GM20431 (cell line): Measurements from ENCODE around the gene CELF3.
"Not testable (repeated sequence)": the region's sequence is repeated elsewhere in the genome, so short reads cannot be mapped to it uniquely, and the experiment has no call there.

ENCODE experiments used
- in situ Hi-C: fragments of 300-500 bp; cut with MseI, MboI; formaldehyde crosslinking; loops from one replicate; pipeline ENCODE4 v1.15.0; 2020; ENCODE audit warnings: low sequenced_read_pairs; ENCODE audit not compliant: unreplicated experiment

Gene CELF3

DNA sequence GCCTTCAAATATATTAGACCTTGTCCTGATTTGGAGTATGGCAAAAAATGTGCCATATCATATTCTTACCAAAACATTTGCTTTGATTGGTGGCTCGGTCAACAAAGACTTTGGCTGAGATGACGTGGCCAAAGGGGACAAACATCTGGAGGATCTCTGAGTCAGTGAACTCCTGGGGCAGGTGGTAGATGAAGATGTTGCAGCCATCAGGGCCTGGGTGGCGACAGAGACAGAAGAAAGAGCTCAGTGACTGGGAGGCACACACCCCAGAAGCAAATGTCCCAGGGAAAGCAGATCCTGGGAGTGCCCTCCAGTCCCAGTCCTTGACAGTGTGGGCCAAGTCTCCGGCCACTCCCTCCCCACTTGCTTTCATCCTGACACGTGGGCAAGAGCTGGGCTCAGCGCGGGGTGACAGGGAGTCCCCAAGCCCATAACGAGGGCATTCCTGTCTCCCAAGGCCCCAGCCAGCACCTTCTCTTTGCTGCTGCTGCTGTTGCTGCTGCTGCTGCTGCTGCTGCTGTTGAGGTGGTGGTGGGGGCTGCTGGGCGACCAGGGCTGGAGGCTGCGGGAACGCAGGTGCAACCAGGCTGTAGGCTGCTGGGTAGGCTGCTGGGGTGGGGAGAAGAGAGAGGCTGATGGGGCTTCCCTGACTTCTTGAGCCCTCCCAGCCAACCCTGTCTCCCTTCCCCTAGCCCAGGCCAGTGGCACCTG lies 10.7 kb downstream of the CELF3 start:
- in situ Hi-C loops = no loop called here

DNA sequence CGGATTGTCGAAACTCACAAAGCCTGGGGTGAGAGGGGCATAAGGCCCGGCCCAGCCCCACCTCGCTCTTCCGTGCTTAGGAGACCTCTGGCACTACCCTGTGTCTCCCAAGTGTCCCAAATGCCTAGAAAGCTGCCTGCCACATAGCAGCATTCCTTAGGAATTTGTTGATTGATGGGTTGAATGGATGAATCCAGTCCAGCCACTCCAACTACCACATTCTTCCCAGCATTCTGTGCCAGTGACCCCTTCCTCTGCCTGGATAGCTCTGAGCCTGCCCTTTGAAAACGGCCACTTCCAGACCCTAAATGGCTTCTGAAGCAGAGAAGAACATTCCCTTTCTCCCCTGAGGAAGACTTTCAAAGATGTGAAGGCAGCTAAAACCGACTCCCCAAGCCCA lies 11.5 kb downstream of the CELF3 start:
- in situ Hi-C loops = no loop called here

DNA sequence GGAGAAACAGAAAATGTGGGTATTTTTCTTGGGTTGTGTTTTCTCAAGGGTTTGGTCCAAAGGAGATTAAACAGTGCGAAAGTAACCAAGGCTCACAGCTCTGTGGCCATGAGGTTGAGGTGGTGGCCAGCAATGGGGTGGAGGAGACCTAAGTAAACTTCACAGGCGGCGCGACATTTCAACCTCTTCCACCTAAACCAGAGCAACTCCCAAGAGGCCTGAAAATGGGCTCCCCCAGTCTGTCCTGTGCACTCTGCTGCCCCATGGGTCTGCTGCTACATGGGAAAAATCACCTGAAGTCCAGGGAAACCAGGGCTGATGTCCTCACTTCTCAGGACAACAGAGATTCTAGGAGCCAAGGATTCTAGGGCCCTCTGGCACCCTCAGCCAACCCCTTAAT lies 12.4 kb downstream of the CELF3 start:
- in situ Hi-C loops = no loop called here

GRCh38 chr1:151703813-151704212 lies 12.8 kb downstream of the CELF3 start:
- in situ Hi-C loops = no loop called here

DNA sequence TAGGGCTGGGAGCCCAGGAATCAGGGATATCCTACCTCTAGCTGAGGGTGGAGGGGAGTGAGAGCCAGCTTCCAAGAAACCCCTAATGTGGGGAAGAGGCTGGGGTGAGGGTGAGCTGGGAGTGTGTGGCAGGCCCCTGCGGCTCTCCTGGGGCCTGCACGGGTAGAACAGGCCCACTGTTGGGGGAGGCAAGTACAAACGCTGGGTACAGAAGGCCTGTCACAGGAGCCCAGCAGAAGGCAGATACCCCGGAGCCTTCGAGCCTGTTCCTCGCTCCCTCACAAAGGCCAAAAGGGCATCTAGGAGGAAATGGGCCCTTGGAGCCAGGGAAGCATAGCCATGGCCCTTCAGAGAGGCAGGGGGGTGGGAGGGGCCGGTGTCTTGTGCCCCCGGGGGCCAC lies 13.7 kb downstream of the CELF3 start:
- in situ Hi-C loops = no loop called here

DNA sequence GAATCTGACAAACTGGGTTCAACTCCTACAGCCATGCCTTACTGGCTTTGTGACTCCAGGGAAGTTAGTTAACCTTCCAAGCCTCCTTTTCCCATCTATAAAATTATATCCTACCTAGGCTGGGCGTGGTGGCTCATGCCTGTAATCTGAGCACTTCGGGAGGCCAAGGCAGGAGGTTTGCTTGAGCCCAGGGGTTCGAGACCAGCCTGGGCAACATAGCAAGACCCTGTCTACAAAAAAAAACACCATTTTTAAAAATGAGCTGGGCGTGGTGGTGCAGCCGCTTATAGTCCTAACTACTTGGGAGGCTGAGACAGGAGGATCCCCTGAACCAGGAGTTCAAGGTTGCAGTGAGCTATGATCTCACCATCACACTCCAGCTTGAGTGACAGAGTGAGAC lies 15.1 kb downstream of the CELF3 start:
- in situ Hi-C loops = no loop called here

DNA sequence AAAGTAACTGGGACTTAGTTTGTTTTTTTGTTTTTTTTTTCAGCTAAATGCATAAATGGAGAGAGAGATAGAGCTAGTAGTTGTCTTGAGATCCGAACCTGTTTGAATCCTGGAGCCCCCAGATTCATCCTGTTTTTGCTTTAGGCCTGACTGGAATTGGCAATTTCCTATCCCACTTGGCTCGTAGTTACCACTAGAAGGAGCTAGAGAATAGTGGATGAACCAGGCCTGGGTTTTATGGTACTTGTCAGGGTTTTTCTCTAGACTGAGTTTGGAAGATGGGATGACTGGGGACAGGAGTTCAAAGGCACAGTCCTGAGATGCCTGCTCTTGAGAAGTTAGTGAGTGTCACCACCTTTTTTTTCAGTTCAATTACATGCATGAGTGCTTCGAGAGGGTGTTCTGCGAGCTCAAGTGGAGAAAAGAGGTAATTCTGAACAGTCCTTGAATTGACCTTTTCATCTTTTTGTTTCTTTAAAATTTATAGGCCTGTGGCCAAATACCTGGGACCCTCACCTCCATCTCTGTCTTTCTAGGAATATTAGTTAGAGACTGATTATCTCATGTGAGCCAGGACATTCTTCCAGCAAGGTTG lies 23.4 kb downstream of the CELF3 start:
- in situ Hi-C loops = no loop called here

DNA sequence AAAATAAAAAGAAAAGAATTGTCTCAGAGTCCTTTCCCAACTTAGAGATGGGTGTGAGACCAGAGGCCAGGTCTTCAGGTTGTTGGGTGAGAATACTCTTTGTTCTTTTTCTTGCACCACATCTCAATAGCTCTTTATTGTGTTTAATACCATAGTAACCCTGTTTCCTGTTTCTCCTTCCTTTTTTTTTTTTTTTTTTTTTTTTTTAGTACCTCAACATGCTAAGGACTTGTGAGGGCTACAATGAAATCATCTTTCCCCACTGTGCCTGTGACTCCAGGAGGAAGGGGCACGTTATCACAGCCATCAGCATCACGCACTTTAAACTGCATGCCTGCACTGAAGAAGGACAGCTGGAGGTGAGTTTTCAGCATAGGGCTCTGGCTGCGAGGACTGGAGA lies 24.4 kb downstream of the CELF3 start:
- in situ Hi-C loops = no loop called here

GRCh38 chr1:151689494-151689893 lies 27.1 kb downstream of the CELF3 start:
- in situ Hi-C loops = no loop called here

DNA sequence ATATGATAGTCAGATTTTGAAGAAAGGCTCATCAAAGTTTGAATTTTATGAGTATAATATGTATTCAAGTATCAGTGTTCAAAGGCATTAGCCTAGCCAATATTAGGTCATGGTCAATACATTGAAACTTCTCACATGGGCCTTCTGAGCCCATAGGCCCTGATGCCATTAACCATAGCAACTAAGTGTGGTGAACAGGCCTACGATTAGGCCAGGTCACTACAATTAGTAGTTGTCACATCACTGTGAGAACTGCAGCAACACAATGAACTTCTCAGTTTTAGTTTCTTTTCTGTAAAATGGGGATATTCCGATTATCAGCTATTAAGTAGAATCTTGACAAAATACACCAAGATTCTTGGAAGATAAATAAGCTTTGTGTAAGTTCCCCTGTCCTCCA lies 30.0 kb downstream of the CELF3 start:
- in situ Hi-C loops = no loop called here

GRCh38 chr1:151684128-151684527 lies 32.5 kb downstream of the CELF3 start:
- in situ Hi-C loops = no loop called here

- in situ Hi-C loops = not testable (repeated sequence)
These were observed 33.7 kb downstream of the CELF3 start for GRCh38 chr1:151682901-151683300.

- in situ Hi-C loops = no loop called here
These were observed 34.7 kb downstream of the CELF3 start for GRCh38 chr1:151681923-151682322.

DNA sequence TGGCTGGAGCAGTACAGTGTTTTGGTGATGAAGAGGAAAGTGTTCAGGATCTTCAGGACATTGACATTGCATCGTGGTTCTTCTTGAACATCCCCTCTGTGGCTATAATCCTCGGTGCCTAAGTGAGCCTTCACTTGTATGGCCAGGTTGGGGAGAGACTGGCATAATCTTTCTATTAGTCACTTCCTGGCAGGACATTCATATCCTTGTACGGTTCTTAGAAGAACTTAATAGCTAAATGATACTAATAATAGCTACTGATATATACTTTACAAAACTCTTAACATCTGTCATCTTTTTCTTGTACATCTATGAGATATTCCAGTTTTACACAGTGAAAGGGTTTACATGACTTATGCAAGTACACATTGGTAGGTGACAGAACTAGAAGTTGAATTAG lies 35.8 kb downstream of the CELF3 start:
- in situ Hi-C loops = no loop called here

- in situ Hi-C loops = no loop called here
These were observed 36.2 kb downstream of the CELF3 start for GRCh38 chr1:151680391-151680790.

GRCh38 chr1:151673407-151673806 lies 43.2 kb downstream of the CELF3 start:
- in situ Hi-C loops = no loop called here

GRCh38 chr1:151670036-151670675 lies 46.4 kb downstream of the CELF3 start:
- in situ Hi-C loops = not testable (repeated sequence)

DNA sequence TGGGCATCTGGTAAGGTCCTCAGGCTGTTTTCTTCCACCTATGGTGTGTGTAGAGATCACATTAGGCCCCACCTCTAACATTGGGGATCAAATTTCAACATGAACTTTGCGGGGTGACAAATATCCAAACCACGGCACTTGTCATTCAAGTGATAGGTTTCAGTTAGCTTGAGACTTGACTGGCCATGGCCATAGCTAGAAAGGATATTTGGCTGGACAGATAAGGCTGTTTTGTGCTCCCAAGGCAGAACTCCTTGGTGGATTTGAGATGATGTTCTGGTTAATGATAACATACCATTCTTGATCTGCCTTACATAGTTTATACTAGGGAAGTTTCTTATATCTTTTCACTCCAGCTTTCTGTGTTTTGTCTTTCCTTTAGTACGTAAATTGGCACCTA lies 48.5 kb downstream of the CELF3 start:
- in situ Hi-C loops = no loop called here

- in situ Hi-C loops = no loop called here
These were observed 54.9 kb downstream of the CELF3 start for GRCh38 chr1:151661751-151662150.

DNA sequence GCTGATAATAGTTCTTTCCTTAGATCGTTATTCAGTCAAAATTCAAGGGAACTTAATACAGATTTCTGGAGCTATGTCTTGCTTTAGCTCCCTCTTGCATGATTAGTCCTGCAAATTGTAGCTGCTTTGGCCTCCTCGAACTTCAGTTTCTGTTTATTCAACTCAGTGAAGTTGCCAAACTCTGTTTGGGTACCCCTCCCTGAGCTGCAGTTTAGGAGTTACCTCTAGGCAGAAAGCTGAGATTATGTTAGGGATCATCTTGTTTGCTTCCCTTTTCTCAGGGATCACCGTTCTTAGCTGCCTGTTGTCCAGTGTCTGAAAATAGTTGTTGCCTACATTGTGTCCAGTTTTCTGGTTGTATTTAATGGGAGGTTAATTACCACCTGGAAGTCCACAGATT lies 61.2 kb downstream of the CELF3 start:
- in situ Hi-C loops = no loop called here

DNA sequence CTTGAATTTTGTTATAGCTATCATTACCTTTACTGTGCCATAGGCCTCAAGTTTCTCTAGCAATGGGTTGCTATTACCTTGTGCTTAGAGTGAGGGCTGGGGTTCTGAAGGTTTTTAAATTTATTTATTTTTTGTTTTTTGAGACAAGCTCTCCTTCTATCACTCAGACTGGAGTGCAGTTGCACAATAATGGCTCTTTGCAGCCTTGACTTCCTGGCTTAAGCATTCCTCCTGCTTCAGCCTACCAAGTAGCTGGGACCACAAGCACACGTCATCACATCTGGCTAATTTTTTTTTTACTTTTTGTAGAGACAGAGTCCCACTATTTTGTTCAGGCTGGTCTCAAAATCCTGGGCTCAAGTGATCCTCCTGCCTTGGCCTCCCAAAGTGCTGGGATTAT lies 63.2 kb downstream of the CELF3 start:
- in situ Hi-C loops = no loop called here
